ENCODE results near the gene NT5DC3. TPM values are rescaled to one million over a fixed set of nuclear protein-coding genes. Genes with fewer than 3 reads are reported as not detected.

The NT5DC3 gene
- total RNA-seq, 4 donors from 2014 or later = 64.5 to 185 (median 131) TPM

DNA sequence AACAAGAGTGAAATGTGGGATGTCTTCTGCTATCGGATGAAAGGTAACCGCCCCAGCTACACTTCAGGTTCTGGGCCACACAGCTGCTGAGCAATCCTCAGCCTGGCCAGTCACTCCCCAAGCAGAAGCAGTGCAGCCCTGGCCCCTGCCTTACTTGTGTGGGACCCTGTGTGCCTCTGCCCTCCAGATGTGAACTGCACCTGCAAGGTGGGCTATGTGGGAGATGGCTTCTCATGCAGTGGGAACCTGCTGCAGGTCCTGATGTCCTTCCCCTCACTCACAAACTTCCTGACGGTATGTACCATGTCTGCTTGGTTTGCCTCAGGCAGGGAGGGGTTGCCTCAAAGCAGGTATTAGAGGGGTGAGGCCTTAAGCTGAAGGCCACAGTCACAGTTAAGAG lies 85.6 kb downstream of the NT5DC3 start:
- WGBS, 2 donors (ENCODE audit: low coverage in 1 of 2) = 100% methylated on average over 1 of the region's 3 CpGs; no CpG with 5 or more reads in 1 of the 2 donors
- H3K36me3 ChIP-seq = peaks cover 0 to 44% of the 10 kb centered on the region in 2 donors
- H3K9me3 ChIP-seq = no peaks in the 10 kb centered on the region
- ATAC-seq = no peak
- H3K4me3 ChIP-seq = no peak overlapping the region
- H3K27ac ChIP-seq = no peak overlapping the region
- TF ChIP-seq POLR2A (IDR thresholded peaks at IDR 0.05) (no peak), POLR2AphosphoS5 (IDR thresholded peaks at IDR 0.05) (no peak), EP300 (IDR thresholded peaks at IDR 0.05) (no peak)
- TF ChIP-seq, protein P1, sequence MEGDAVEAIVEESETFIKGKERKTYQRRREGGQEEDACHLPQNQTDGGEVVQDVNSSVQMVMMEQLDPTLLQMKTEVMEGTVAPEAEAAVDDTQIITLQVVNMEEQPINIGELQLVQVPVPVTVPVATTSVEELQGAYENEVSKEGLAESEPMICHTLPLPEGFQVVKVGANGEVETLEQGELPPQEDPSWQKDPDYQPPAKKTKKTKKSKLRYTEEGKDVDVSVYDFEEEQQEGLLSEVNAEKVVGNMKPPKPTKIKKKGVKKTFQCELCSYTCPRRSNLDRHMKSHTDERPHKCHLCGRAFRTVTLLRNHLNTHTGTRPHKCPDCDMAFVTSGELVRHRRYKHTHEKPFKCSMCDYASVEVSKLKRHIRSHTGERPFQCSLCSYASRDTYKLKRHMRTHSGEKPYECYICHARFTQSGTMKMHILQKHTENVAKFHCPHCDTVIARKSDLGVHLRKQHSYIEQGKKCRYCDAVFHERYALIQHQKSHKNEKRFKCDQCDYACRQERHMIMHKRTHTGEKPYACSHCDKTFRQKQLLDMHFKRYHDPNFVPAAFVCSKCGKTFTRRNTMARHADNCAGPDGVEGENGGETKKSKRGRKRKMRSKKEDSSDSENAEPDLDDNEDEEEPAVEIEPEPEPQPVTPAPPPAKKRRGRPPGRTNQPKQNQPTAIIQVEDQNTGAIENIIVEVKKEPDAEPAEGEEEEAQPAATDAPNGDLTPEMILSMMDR (IDR thresholded peaks at IDR 0.05) = no peak
- H3K4me1 ChIP-seq = no peaks in the 10 kb centered on the region
- no peaks in the 10 kb centered on the region for H3K27me3 ChIP-seq

DNA sequence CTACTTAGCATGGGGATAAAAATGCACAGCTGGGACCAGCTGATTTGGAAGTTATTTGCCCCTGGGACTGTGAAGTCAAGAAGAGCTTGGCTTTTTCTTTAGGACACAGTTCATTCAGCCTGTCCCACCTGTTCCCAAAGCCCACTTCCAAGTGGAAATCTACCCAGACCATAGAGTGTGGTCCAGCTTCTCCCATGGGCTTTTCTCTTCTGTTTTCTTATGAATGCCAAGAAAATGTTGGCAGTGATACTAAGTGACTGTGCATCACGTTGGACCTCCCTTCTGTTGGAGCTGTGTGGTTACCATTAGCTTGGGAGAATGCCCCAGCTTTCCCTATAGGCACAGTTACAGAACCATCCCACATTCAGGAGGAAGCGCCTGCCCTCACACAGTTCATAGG lies 89.4 kb downstream of the NT5DC3 start:
- Histone ChIP-seq H3K4me1 (no peaks in the 10 kb centered on the region), H3K36me3 (peaks cover 0 to 11% of the 10 kb centered on the region in 2 donors), H3K4me3 (no peak overlapping the region), H3K27me3 (no peaks in the 10 kb centered on the region), H3K27ac (no peak overlapping the region), H3K9me3 (no peaks in the 10 kb centered on the region)
- no peak for TF ChIP-seq POLR2A (IDR thresholded peaks at IDR 0.05)
- TF ChIP-seq EP300 (IDR thresholded peaks at IDR 0.05) = no peak
- TF ChIP-seq, protein P1 (IDR thresholded peaks at IDR 0.05) = no peak
- TF ChIP-seq POLR2AphosphoS5 (IDR thresholded peaks at IDR 0.05) = no peak
- 50% methylated on average over 2 of the region's 2 CpGs; no CpG with 5 or more reads in 1 of the 2 donors for WGBS, 2 donors (ENCODE audit: low coverage in 1 of 2)
- ATAC-seq = no peak

DNA sequence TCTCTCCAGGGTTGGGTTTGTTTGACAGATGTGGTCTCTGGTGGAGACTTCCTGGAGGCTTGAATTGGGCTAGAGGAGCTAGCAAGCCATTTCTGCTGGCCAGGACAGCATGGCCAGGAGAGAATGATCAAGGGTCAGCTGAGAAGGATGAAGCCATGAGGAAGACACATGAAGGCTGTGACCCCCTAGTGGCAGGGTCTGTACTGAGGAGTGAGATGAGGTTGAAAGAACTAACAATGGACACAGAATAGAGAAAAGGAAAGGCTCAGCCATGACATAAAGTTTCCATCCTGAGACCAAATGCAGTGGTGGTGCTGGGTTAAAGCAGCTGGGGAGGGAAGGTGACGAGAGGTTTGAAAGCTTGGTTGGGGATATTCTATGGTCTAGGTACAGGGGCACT lies 89.9 kb downstream of the NT5DC3 start:
- TF ChIP-seq, protein P1 (IDR thresholded peaks at IDR 0.05) = no peak
- no peak for TF ChIP-seq POLR2AphosphoS5 (IDR thresholded peaks at IDR 0.05)
- TF ChIP-seq EP300 (IDR thresholded peaks at IDR 0.05) = no peak
- no peak for TF ChIP-seq POLR2A (IDR thresholded peaks at IDR 0.05)
- Histone ChIP-seq H3K36me3 (peaks cover 0 to 15% of the 10 kb centered on the region in 2 donors), H3K4me1 (no peaks in the 10 kb centered on the region), H3K4me3 (no peak overlapping the region), H3K27me3 (no peaks in the 10 kb centered on the region), H3K27ac (no peak overlapping the region), H3K9me3 (no peaks in the 10 kb centered on the region)
- ATAC-seq = no peak
- WGBS, 2 donors (ENCODE audit: low coverage in 1 of 2) = 77 to 83% methylated on average over 1 of the region's 1 CpG

DNA sequence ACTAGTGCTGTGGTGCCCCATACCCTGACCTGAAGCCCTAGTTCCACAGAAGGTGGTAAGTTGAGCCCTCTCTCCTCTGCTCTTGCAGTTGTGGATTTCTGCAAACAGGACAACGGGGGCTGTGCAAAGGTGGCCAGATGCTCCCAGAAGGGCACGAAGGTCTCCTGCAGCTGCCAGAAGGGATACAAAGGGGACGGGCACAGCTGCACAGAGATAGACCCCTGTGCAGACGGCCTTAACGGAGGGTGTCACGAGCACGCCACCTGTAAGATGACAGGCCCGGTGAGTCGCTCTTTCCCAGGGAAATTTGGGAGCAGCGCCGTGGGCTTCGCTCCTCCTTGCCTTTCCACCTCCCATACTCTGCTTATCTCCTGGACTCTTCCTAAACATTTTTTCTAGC lies 92.2 kb downstream of the NT5DC3 start:
- H3K4me1 ChIP-seq = no peaks in the 10 kb centered on the region
- ATAC-seq = no peak
- H3K27ac ChIP-seq = no peak overlapping the region
- no peak for TF ChIP-seq POLR2AphosphoS5 (IDR thresholded peaks at IDR 0.05)
- TF ChIP-seq EP300 (IDR thresholded peaks at IDR 0.05) = no peak
- TF ChIP-seq, protein P1 (IDR thresholded peaks at IDR 0.05) = no peak
- TF ChIP-seq POLR2A (IDR thresholded peaks at IDR 0.05) = no peak
- peaks cover 0 to 20% of the 10 kb centered on the region in 2 donors for H3K36me3 ChIP-seq
- H3K4me3 ChIP-seq = no peak overlapping the region
- H3K9me3 ChIP-seq = no peaks in the 10 kb centered on the region
- no peaks in the 10 kb centered on the region for H3K27me3 ChIP-seq
- WGBS, 2 donors (ENCODE audit: low coverage in 1 of 2) = 81 to 98% methylated on average over 9 to 11 of the region's 12 CpGs

DNA sequence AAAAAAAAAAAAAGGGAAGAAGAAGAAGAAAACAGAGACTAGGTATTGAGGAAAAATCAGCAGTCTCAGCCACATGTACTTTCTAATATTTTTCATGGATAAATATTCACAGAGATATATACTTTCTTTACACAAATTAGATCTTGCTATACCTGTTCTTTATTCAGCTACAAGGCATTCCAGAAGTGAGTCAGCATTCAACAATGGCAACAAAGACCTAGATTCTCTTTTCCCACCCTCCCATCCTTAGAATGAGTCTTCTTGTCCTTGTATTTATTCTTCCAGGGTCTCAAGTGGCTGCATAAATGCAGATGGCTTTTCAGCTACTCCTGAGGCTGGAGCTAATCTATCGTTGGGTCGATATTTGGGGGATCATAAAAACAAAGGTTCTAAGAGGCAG lies 93.0 kb downstream of the NT5DC3 start:
- Histone ChIP-seq H3K36me3 (peaks cover 0 to 11% of the 10 kb centered on the region in 2 donors), H3K4me3 (no peak overlapping the region), H3K4me1 (peaks cover 0 to 3% (median 0%) of the 10 kb centered on the region in 3 donors), H3K9me3 (no peaks in the 10 kb centered on the region), H3K27ac (no peak overlapping the region), H3K27me3 (no peaks in the 10 kb centered on the region)
- no peak for ATAC-seq
- WGBS, 2 donors (ENCODE audit: low coverage in 1 of 2) = 81% methylated on average over 2 of the region's 2 CpGs; no CpG with 5 or more reads in 1 of the 2 donors
- TF ChIP-seq EP300 (IDR thresholded peaks at IDR 0.05) = no peak
- TF ChIP-seq, protein P1 (IDR thresholded peaks at IDR 0.05) = no peak
- TF ChIP-seq POLR2A (IDR thresholded peaks at IDR 0.05) = no peak
- TF ChIP-seq POLR2AphosphoS5 (IDR thresholded peaks at IDR 0.05) = no peak
